ENCODE measurements around the gene TNS3. TPM values are rescaled to one million over a fixed set of nuclear protein-coding genes. Genes with fewer than 3 reads are reported as not detected.

Gene TNS3
- total RNA-seq, 1 donor from 2014 or later, result 92.9 TPM

DNA sequence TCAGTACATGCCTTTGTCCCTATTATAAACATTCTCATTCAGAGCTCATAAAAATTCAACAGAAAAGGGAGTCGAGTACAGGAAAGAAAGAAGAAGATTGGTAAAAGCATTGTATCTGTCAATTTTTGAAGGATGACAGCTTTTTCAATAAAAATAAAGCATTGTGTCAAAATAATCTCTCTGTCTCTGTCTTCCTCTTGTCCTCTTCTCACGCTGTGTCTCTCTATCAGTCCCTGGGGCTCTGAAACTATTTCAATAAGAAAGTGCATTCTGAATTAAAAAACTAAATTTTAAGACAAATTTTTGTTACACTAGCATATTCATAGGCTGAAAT is 248.4 kb downstream of the TNS3 start:
- H3K27ac ChIP-seq (ENCODE audit: low read depth, low read length), result no peak overlapping the region
- H3K79me2 ChIP-seq (ENCODE audit: insufficient read depth, low read length), result no peaks in the 10 kb centered on the region
- no peak for FAIRE-seq
- H3K27me3 Mint-ChIP-seq (ENCODE audit: low read depth, unreplicated experiment), result no peaks in the 10 kb centered on the region
- no peak overlapping the region for H3K9ac ChIP-seq (ENCODE audit: low read length)
- no peak overlapping the region for H3K4me3 ChIP-seq (ENCODE audit: insufficient read depth, low read depth, low read length)
- H3K27ac Mint-ChIP-seq (ENCODE audit: unreplicated experiment), result no peak overlapping the region
- H3K27me3 ChIP-seq (ENCODE audit: insufficient read depth, low read length), result no peaks in the 10 kb centered on the region
- peaks cover 15% of the 10 kb centered on the region for H3K36me3 Mint-ChIP-seq (ENCODE audit: low read depth, unreplicated experiment)
- peaks cover 3% of the 10 kb centered on the region for H3K36me3 ChIP-seq (ENCODE audit: insufficient read depth, low read length)
- no peaks in the 10 kb centered on the region for H3K9me3 ChIP-seq (ENCODE audit: insufficient read depth, low read depth, low read length)
- H3K4me2 ChIP-seq (ENCODE audit: low read length), result no peak overlapping the region
- peaks cover 33% of the 10 kb centered on the region for H3K4me1 Mint-ChIP-seq (ENCODE audit: low read depth, unreplicated experiment)
- no peaks in the 10 kb centered on the region for H3K9me3 Mint-ChIP-seq (ENCODE audit: unreplicated experiment)
- H3K4me1 ChIP-seq (ENCODE audit: insufficient read depth, low read length), result peaks cover 17% of the 10 kb centered on the region
- no peak overlapping the region for H2AFZ ChIP-seq (ENCODE audit: low read depth, low read length)
- no peak overlapping the region for H3K4me3 Mint-ChIP-seq (ENCODE audit: unreplicated experiment)
- H4K20me1 ChIP-seq (ENCODE audit: insufficient read depth, low read length), result peaks cover 37% of the 10 kb centered on the region
- no peak for TF ChIP-seq CTCF (IDR thresholded peaks at IDR 0.05; ENCODE audit: insufficient read depth, low read depth, low read length)
- TF ChIP-seq EZH2 (IDR thresholded peaks at IDR 0.05; ENCODE audit: insufficient read depth, low read length), result no peak
- no peak for DNase-seq (ENCODE audit: low read depth)

DNA sequence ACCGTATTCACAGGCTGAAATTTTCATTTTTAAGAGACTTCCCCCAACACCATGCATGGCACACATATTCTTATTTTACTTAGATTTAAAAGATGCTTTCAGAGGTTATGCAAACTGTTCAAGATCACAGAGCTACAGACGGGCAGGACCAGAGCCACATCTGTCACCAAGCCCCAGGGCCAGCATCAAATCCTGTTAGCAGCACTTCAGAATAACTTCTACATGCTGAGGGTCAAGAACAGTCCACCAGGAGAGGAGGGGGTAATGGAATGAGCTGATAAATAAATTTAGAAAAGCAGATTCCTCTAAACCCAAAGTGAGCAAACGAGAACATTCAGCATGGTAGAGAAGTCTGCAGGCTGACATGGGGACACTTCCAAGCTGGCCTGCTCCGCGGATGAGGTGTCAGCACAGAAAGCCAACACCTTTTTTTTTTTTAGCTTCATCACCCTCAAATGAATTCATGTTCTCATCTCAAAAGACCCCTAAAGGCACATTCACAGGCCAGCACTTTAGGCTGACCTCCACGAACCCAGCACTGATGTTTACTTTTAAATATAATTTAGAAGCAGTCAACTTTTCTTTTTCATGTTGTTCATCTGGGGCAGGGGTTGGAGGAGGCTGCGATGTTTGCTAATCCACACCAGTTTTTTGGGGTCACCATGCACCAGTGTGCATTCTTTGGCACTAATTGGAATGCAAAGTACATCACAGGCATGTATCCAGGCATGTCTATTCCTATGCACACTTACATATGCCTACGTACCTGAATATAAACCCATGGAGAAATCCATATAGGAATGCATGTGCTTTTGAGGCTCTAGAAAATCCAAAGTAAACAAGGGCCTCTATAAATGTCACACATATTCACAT is 249.0 kb downstream of the TNS3 start:
- H3K27ac Mint-ChIP-seq (ENCODE audit: unreplicated experiment), result peak overlapping the region; percentile 4
- Histone ChIP-seq H3K27me3 (ENCODE audit: insufficient read depth, low read length) (no peaks in the 10 kb centered on the region), H3K4me3 (ENCODE audit: insufficient read depth, low read depth, low read length) (no peak overlapping the region), H3K27ac (ENCODE audit: low read depth, low read length) (no peak overlapping the region), H3K36me3 (ENCODE audit: insufficient read depth, low read length) (peaks cover 3% of the 10 kb centered on the region), H3K4me2 (ENCODE audit: low read length) (no peak overlapping the region), H2AFZ (ENCODE audit: low read depth, low read length) (no peak overlapping the region), H3K4me1 (ENCODE audit: insufficient read depth, low read length) (peaks cover 23% of the 10 kb centered on the region), H3K9me3 (ENCODE audit: insufficient read depth, low read depth, low read length) (no peaks in the 10 kb centered on the region), H3K9ac (ENCODE audit: low read length) (no peak overlapping the region), H3K79me2 (ENCODE audit: insufficient read depth, low read length) (no peaks in the 10 kb centered on the region), H4K20me1 (ENCODE audit: insufficient read depth, low read length) (peaks cover 37% of the 10 kb centered on the region)
- peaks cover 14% of the 10 kb centered on the region for H3K36me3 Mint-ChIP-seq (ENCODE audit: low read depth, unreplicated experiment)
- peaks cover 37% of the 10 kb centered on the region for H3K4me1 Mint-ChIP-seq (ENCODE audit: low read depth, unreplicated experiment)
- H3K9me3 Mint-ChIP-seq (ENCODE audit: unreplicated experiment), result no peaks in the 10 kb centered on the region
- H3K27me3 Mint-ChIP-seq (ENCODE audit: low read depth, unreplicated experiment), result no peaks in the 10 kb centered on the region
- no peak overlapping the region for H3K4me3 Mint-ChIP-seq (ENCODE audit: unreplicated experiment)
- FAIRE-seq (no peak), DNase-seq (ENCODE audit: low read depth) (no peak)
- no peak for TF ChIP-seq EZH2 (IDR thresholded peaks at IDR 0.05; ENCODE audit: insufficient read depth, low read length)
- TF ChIP-seq CTCF (IDR thresholded peaks at IDR 0.05; ENCODE audit: insufficient read depth, low read depth, low read length), result no peak

GRCh38 chr7:47332213-47332612 is 249.7 kb downstream of the TNS3 start:
- no peak overlapping the region for H3K4me3 Mint-ChIP-seq (ENCODE audit: unreplicated experiment)
- DNase-seq (ENCODE audit: low read depth), result no peak

More at GRCh38 chr7:47332213-47332612, 249.7 kb downstream of the TNS3 start:
- no peaks in the 10 kb centered on the region for H3K27me3 ChIP-seq (ENCODE audit: insufficient read depth, low read length)
- H3K4me3 ChIP-seq (ENCODE audit: insufficient read depth, low read depth, low read length), result no peak overlapping the region
- H3K4me1 ChIP-seq (ENCODE audit: insufficient read depth, low read length), result peaks cover 30% of the 10 kb centered on the region
- H3K4me1 Mint-ChIP-seq (ENCODE audit: low read depth, unreplicated experiment), result peaks cover 38% of the 10 kb centered on the region
- H3K27ac Mint-ChIP-seq (ENCODE audit: unreplicated experiment), result peak overlapping the region; percentile 4
- H2AFZ ChIP-seq (ENCODE audit: low read depth, low read length), result no peak overlapping the region
- H3K9me3 ChIP-seq (ENCODE audit: insufficient read depth, low read depth, low read length), result no peaks in the 10 kb centered on the region
- TF ChIP-seq EZH2 (IDR thresholded peaks at IDR 0.05; ENCODE audit: insufficient read depth, low read length), result no peak
- TF ChIP-seq CTCF (IDR thresholded peaks at IDR 0.05; ENCODE audit: insufficient read depth, low read depth, low read length), result no peak
- H3K4me2 ChIP-seq (ENCODE audit: low read length), result no peak overlapping the region
- no peaks in the 10 kb centered on the region for H3K27me3 Mint-ChIP-seq (ENCODE audit: low read depth, unreplicated experiment)
- peaks cover 3% of the 10 kb centered on the region for H3K36me3 ChIP-seq (ENCODE audit: insufficient read depth, low read length)
- no peaks in the 10 kb centered on the region for H3K9me3 Mint-ChIP-seq (ENCODE audit: unreplicated experiment)
- no peak overlapping the region for H3K9ac ChIP-seq (ENCODE audit: low read length)
- peaks cover 32% of the 10 kb centered on the region for H4K20me1 ChIP-seq (ENCODE audit: insufficient read depth, low read length)
- H3K79me2 ChIP-seq (ENCODE audit: insufficient read depth, low read length), result no peaks in the 10 kb centered on the region
- H3K27ac ChIP-seq (ENCODE audit: low read depth, low read length), result no peak overlapping the region
- H3K36me3 Mint-ChIP-seq (ENCODE audit: low read depth, unreplicated experiment), result peaks cover 14% of the 10 kb centered on the region
- no peak for FAIRE-seq
